Progenitor cell of endocrine pancreas (in vitro differentiated cells): ENCODE data around the gene HMG20A. TPM values are rescaled to one million over a fixed set of nuclear protein-coding genes. Genes with fewer than 3 reads are reported as not detected.
"Not testable (repeated sequence)": the region's sequence is repeated elsewhere in the genome, so short reads cannot be mapped to it uniquely, and the experiment has no call there.

Experiments
- DNase-seq: peaks from one replicate; pipeline ENCODE4 v3.0.0; 2021; ENCODE audit warnings: low spot score; ENCODE audit not compliant: unreplicated experiment
- H3K27ac Mint-ChIP-seq: 2 replicates; pipeline ENCODE4 v1.8.0; 2021; ENCODE audit warnings: mild to moderate bottlenecking, moderate library complexity, mixed read lengths
- H3K27me3 Mint-ChIP-seq: 2 replicates; pipeline ENCODE4 v1.8.0; 2021; ENCODE audit warnings: mixed read lengths
- H3K36me3 Mint-ChIP-seq: 2 replicates; pipeline ENCODE4 v1.8.0; 2022; ENCODE audit warnings: mixed read lengths; ENCODE audit not compliant: insufficient read depth
- H3K4me1 Mint-ChIP-seq: 2 replicates; pipeline ENCODE4 v1.8.0; 2021; ENCODE audit warnings: low read depth, mixed read lengths
- H3K4me3 Mint-ChIP-seq: 2 replicates; pipeline ENCODE4 v1.8.0; 2021; ENCODE audit warnings: low read depth, mild to moderate bottlenecking, moderate library complexity, mixed read lengths
- H3K9me3 Mint-ChIP-seq: 2 replicates; pipeline ENCODE4 v1.8.0; 2021; ENCODE audit warnings: low read depth, mixed read lengths
- total RNA-seq: library from RNA; stranded (reverse); gene quantifications from 2 replicates; pipeline ENCODE4 v1.2.1, GENCODE V29; 2021
- TF ChIP-seq, protein P1 (sequence below): fragments of 200-600 bp; sonication (generic); IDR thresholded peaks from one replicate; pipeline ENCODE4 v1.5.0; 2021; ENCODE audit warnings: antibody characterized with exemption, mild to moderate bottlenecking; ENCODE audit not compliant: unreplicated experiment

Gene HMG20A
- total RNA-seq, 1 donor from 2014 or later = 46.0 TPM

DNA sequence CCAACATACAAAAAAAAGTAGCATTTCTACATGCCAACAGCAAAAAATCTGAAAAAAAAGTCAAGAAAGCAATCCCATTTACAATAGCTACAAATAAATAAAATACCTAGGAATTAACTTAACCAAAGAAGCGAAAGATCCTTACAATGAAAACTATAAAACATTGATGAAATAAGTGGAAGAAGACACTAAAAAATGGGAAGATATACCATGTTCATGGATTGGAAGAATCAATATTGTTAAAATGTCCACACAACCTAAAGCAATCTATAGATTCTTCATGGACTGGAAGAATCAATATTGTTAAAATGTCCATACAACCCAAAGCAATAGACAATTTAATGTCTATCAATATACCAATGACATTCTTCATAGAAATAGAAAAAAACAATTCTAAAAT is 21.8 kb upstream of the HMG20A start:
- H3K4me3 Mint-ChIP-seq = no peak overlapping the region
- DNase-seq = no peak
- no peaks in the 10 kb centered on the region for H3K27me3 Mint-ChIP-seq
- TF ChIP-seq, protein P1, sequence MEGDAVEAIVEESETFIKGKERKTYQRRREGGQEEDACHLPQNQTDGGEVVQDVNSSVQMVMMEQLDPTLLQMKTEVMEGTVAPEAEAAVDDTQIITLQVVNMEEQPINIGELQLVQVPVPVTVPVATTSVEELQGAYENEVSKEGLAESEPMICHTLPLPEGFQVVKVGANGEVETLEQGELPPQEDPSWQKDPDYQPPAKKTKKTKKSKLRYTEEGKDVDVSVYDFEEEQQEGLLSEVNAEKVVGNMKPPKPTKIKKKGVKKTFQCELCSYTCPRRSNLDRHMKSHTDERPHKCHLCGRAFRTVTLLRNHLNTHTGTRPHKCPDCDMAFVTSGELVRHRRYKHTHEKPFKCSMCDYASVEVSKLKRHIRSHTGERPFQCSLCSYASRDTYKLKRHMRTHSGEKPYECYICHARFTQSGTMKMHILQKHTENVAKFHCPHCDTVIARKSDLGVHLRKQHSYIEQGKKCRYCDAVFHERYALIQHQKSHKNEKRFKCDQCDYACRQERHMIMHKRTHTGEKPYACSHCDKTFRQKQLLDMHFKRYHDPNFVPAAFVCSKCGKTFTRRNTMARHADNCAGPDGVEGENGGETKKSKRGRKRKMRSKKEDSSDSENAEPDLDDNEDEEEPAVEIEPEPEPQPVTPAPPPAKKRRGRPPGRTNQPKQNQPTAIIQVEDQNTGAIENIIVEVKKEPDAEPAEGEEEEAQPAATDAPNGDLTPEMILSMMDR = no peak
- peaks cover 1% of the 10 kb centered on the region for H3K4me1 Mint-ChIP-seq
- peaks cover 28% of the 10 kb centered on the region for H3K36me3 Mint-ChIP-seq
- H3K9me3 Mint-ChIP-seq = peaks cover 50% of the 10 kb centered on the region
- no peak overlapping the region for H3K27ac Mint-ChIP-seq

GRCh38 chr15:77400258-77400657 is 20.4 kb upstream of the HMG20A start:
- H3K27ac Mint-ChIP-seq = no peak overlapping the region
- no peak overlapping the region for H3K4me3 Mint-ChIP-seq
- H3K36me3 Mint-ChIP-seq = peaks cover 28% of the 10 kb centered on the region
- no peaks in the 10 kb centered on the region for H3K27me3 Mint-ChIP-seq
- peaks cover 1% of the 10 kb centered on the region for H3K4me1 Mint-ChIP-seq
- TF ChIP-seq, protein P1 = no peak
- no peak for DNase-seq
- peaks cover 47% of the 10 kb centered on the region for H3K9me3 Mint-ChIP-seq

GRCh38 chr15:77402740-77403379 is 17.8 kb upstream of the HMG20A start:
- H3K9me3 Mint-ChIP-seq = peaks cover 41% of the 10 kb centered on the region
- H3K4me1 Mint-ChIP-seq = peaks cover 1% of the 10 kb centered on the region
- H3K27ac Mint-ChIP-seq = no peak overlapping the region
- peaks cover 24% of the 10 kb centered on the region for H3K36me3 Mint-ChIP-seq
- no peak for DNase-seq
- TF ChIP-seq, protein P1 = no peak
- no peak overlapping the region for H3K4me3 Mint-ChIP-seq
- no peaks in the 10 kb centered on the region for H3K27me3 Mint-ChIP-seq

DNA sequence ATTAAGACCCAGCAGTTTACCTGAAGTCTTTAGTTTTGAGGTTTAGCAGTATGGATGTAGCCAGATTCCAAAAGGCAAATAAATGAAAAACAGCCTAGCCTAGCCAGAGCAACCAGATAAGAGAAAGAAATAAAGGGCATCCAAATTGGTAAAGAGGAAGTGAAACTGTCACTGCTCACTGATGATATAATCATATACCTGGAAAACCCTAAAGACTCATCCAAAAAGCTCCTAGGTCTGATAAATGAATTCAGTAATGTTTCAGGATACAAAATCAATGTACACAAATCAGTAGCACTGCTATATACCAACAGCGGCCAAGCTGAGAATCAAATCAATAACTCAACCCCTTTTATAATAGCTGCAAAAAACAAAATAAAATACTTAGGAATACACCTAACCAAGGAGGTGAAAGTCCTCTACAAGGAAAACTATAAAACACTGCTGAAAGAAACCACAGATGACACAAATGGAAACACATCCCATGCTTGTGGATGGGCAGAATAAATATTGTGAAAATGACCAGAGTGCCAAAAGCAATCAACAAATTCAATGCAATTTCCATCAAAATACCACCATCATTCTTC is 14.4 kb upstream of the HMG20A start:
- H3K27me3 Mint-ChIP-seq, DNase-seq, H3K27ac Mint-ChIP-seq, H3K4me1 Mint-ChIP-seq, H3K36me3 Mint-ChIP-seq, H3K4me3 Mint-ChIP-seq: not testable (repeated sequence)
- H3K9me3 Mint-ChIP-seq = peaks cover 13% of the 10 kb centered on the region

GRCh38 chr15:77406846-77407245 is 13.8 kb upstream of the HMG20A start:
- H3K4me3 Mint-ChIP-seq = no peak overlapping the region
- no peaks in the 10 kb centered on the region for H3K27me3 Mint-ChIP-seq
- H3K9me3 Mint-ChIP-seq = peaks cover 12% of the 10 kb centered on the region
- TF ChIP-seq, protein P1 = no peak
- no peak for DNase-seq
- H3K36me3 Mint-ChIP-seq = peaks cover 3% of the 10 kb centered on the region
- H3K4me1 Mint-ChIP-seq = peaks cover 8% of the 10 kb centered on the region
- H3K27ac Mint-ChIP-seq = no peak overlapping the region
